HTR-8/SVneo (cell line): Measurements from ENCODE around the gene NPTXR.

ENCODE experiments used
- DNase-seq: peaks from one replicate; pipeline ENCODE4 v3.0.0; 2011; ENCODE audit warnings: low spot score, mixed read lengths; ENCODE audit not compliant: insufficient read length
- FAIRE-seq: peaks from 2 replicates; lab custom pipeline; 2011; peaks lifted over from hg19 to GRCh38; lab: Jason Lieb, UNC

NPTXR gene

GRCh38 chr22:38869663-38870062 lies 25.8 kb upstream of the NPTXR start:
- no peak for FAIRE-seq
- DNase-seq = no peak

DNA sequence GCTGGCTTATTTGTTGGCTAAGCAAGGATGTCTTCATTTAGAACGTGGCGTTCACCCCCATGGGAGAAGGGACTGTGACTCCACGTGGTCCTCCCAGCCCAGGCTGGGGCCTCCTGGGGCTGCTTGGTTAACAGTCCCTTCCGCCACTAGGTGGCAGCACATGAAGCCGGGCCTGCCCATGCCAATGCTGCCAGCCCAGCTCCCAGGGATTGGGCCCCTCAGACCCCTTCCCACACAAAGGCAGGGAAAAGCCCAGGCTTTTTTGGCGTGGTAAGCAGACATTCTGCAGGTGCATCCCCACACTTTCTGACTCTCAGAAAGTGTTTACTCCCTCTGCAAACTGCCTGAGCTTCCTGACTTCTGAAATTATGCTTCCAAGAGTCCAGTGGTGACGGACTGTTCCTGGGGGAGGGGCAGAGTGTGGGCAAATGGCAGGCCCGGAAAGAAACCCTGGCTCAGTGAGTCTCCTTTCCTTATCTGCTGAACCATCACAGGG lies 25.1 kb upstream of the NPTXR start:
- FAIRE-seq = no peak
- DNase-seq = peak; percentile 74

GRCh38 chr22:38868286-38868721 lies 24.5 kb upstream of the NPTXR start:
- no peak for FAIRE-seq
- no peak for DNase-seq

- DNase-seq = no peak
- FAIRE-seq = no peak
These were observed 23.9 kb upstream of the NPTXR start for GRCh38 chr22:38867471-38868285.

DNA sequence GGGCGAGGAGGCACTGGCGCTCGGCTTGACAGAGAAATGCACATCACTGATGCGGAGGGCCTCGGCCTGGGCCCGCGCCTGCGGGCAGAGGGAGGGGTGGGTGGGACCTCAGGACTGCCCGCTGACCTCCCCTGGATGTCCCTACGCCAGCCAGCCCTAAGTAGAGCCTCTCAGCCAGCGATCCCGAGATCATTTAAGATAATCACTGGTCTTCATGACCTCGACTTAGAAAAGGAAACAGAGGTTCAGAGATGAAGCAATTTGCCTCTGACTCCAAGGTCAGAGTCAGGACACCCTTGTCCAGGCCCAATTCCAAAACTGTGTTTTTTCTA lies 23.3 kb upstream of the NPTXR start:
- no peak for FAIRE-seq
- DNase-seq = no peak

DNA sequence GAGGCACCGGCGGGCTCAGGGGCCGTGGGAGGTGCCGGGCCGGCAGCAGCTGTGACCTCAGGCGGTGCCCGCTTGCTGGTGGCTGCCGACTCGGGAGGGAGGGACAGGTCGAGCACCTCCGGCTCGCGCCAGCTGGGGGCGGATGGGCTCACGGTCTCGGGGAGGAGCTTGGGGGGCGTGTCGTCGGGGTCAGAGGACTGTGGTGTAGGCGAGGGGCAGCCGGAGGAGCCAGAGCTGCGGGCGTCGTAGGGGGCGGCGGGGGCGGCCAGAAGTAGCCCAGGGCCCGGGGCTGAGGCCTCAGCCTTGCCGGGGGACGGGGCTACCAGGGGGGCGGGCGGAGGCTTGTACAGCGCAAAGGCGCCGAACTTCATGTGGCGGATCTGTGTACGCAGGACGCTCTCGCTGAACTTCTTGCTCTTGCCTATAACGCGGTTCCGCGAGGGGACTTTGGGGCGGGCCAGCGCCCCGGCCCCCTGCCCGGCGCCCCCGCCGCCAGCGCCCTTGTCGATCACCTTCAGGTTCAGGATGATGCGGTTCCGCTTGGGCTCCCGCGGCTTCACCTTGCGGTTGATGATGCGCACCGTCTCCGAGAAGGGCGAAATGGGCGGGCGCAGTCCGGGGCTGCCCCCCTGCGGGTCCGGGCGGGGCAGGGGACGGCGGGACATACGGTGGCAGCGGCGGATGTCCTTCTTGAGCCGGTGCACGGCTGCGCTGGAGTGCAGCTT lies 22.7 kb upstream of the NPTXR start:
- no peak for FAIRE-seq

GRCh38 chr22:38866024-38866398 lies 22.2 kb upstream of the NPTXR start:
- no peak for FAIRE-seq
- no peak for DNase-seq

More for the DNA sequence above, 22.7 kb upstream of the NPTXR start:
- no peak for DNase-seq

- no peak for DNase-seq
- no peak for FAIRE-seq
These were observed 21.6 kb upstream of the NPTXR start for GRCh38 chr22:38865201-38866023.

DNA sequence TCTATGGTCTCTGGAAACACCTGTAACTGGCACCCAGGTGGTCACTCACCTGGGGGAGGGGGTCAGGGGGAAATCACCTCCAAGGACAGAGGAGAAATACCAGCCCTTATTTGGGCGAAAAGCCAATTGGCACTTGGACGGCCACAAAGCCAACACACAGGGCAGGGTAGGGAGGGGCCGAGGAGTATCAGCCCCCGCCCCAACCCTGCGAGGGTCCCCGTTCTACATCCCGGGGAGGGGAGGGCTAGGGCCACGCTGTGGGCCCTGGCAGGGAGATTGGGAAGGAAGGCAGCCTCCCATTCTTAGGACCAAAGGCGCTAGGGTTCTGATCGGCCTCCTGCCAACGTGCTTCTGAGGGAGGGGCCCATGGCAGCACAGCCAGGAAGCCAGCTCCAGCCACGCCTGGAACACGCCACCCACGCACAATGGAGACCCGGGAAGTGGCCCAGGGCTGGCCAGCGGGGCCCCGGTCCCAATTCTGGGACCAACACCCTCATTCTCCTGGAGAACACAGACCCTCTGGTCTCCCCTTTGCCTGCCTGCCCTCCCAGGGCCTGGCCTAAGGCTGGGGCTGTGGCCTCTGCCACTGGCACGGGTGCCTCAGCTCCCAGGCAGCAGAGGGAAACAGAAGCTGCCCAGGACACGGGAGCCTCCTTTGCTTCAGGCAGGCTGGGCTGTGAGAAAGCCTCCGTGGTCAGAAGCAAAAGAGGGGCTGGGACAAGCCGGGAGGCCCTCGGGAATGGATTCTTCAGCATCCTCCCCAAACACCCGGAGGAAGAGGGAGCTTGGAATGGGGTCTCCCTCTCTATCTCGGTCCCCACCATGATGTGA lies 20.7 kb upstream of the NPTXR start:
- DNase-seq = no peak
- FAIRE-seq = no peak

DNA sequence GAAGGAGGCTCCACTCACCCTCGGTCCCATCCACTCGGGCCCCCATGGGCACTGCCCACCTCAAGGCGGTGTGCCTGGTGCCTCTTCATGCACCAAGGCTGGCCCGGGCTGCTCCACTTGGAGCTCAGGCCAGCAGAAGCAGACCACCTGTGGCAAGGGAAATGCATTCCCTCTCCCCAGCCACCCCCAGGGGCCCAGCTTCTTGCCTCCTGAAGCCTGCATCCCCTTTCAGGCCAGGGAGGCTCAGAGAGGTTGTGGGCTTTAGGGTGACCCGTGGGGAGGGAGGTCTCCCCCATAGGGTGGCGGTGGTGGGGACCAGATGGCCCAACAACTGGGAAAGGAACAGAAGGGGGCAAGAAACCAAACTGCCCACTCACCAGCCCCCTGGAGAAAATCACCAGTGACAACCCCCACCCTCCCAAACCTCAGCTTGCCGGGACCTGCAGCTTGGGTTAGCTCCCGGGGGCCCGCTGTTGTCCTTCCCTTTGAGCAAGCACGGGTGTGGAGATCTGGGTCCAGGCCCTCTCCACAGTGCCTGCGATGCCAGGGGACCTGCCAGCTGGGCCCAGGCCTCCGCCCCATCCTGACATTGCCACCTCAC lies 19.8 kb upstream of the NPTXR start:
- FAIRE-seq (no peak), DNase-seq (no peak)

- DNase-seq (no peak), FAIRE-seq (no peak)
These were observed 18.8 kb upstream of the NPTXR start for GRCh38 chr22:38862375-38863329.

DNA sequence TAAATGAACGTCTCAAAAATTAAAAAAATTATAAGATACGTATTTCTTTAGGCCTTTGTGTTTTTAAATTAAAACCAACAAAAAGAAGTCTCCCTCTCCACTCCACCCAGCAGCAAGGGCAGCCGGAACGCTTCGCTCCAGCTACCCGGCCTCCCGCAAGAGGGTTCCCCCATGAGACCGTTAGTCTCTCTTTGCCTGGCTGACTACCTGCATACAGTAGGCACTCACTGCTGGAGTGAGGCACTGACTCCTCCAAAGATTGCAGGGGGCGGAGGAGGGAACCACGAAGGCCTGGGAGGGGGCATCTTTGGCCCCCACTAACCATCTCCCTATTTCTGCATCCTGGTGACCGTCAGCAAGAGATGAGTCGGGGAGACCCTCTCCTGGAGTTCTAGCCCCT lies 18.1 kb upstream of the NPTXR start:
- FAIRE-seq (no peak), DNase-seq (no peak)

- FAIRE-seq = no peak
- DNase-seq = no peak
These were observed 17.5 kb upstream of the NPTXR start for GRCh38 chr22:38861170-38861876.

DNA sequence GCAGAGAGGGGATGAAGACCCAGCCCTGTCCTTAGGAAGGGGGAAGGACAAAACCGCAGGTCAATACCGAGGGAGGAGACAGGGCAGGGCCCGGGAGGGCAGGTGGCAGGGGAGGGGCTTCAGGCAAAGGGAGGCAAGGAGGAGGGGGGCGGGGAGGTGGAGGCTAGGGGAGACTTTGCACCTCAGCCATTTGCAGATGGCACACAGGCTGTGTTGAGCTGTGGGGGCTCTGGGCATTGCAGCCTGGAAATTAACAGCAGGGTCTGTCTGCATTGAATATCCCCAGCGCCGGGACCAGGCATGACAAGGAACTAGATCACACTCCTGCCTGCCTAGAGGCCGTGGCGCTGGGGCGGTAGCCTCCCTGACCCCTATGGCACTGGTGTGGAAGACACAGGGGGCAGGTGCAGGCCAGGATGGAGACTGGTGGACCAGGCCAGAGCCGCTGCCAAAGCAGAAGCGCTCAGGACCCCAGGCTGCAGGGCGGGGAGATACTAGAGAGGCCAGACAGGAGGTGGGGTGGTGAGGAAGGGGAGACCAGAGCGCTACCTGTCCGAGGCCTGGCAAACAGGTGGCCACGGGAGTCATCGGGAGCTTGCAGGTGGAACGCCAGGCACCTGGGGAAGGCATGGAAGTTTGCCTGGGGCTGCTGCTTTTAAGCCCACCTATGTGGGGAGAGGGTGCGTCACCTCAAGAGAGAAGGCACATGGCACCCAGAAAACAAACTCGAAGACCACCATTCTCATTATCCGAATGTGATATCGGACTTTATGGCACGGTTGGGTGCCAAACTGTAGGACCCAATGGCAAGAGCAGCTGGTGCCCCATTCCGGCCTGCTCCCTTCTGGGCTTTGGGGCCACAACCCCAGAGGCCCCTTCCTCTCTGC lies 16.7 kb upstream of the NPTXR start:
- DNase-seq (no peak), FAIRE-seq (no peak)

DNA sequence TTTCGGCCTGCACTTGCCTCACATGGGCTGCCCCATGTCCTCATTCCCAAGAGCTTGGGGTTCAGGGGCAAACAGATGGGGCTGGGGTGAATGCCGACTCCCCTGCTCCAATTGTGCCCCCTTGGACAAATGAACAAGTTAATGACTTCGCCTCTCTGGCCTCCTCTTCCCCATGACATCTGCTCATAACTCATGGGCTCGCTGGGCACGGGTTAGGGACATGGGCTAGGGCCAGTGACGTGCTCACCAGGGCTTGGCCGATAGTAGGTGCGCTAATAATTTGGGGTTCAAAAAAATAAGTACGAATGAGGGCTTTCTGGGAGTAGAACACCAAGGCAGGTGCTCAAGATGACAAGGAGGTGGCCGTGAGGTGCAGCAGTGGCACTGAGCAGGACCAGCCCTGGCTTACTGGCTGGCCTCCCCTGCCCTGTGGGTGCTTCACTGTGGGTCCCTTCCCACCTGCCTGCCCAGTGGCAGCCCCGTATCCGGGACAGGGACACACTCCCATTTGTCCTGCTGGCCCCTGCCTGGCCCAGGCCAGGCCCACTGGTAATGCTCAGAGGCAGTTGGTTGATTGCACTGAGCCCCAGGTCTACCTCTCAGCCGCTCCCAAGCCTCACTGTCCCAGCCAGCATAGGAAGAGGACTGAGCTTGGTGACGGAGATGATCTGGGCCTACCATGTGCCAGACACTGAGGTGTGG lies 15.9 kb upstream of the NPTXR start:
- FAIRE-seq (no peak), DNase-seq (no peak)

- FAIRE-seq (no peak), DNase-seq (no peak)
These were observed 14.7 kb upstream of the NPTXR start for GRCh38 chr22:38858492-38858891.
